Prostate gland (tissue), 2 donors: Measurements from ENCODE around the gene KLHL35.

Experiments used
- POLR2A ChIP-seq: fragments of 450-650 bp; IDR thresholded peaks from one replicate; pipeline ENCODE4 v1.6.1; 2016; ENCODE audit warnings: antibody characterized with exemption, mild to moderate bottlenecking
- POLR2AphosphoS5 ChIP-seq: sonication (generic); formaldehyde crosslinking; IDR thresholded peaks from one replicate; pipeline ENCODE4 v1.6.1; 2017; ENCODE audit warnings: antibody characterized with exemption
- TF ChIP-seq, protein P1 (sequence below), 4 experiments: fragments of 200-600 bp in 2 of 4; fragments of 450-650 bp in 2 of 4; sonication (generic) in 2 of 4; IDR thresholded peaks; 1 replicate in 3 of 4; 2 replicates in 1 of 4; pipeline ENCODE4 v1.5.1; 2016 to 2019; ENCODE audit warnings: antibody characterized with exemption in 4 of 4, mild to moderate bottlenecking in 2 of 4, moderate library complexity in 2 of 4

DNA sequence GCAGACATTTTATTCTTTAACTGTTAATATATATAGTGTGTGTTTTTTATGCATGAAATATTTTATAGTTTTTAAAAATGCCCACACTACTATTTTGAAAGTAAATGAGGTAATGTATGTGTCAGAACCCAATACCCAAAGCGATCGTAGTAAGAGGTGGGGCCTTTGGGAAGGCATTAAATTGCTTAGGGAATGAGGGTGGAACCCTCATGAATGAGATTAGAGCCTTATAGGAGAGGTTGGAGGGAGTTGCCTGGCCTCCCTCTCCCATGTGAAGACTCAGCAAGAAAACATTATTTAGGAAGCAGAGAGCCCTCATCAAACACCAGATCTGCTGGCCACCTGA lies 11.1 kb downstream of the KLHL35 start:
- TF ChIP-seq, protein P1, sequence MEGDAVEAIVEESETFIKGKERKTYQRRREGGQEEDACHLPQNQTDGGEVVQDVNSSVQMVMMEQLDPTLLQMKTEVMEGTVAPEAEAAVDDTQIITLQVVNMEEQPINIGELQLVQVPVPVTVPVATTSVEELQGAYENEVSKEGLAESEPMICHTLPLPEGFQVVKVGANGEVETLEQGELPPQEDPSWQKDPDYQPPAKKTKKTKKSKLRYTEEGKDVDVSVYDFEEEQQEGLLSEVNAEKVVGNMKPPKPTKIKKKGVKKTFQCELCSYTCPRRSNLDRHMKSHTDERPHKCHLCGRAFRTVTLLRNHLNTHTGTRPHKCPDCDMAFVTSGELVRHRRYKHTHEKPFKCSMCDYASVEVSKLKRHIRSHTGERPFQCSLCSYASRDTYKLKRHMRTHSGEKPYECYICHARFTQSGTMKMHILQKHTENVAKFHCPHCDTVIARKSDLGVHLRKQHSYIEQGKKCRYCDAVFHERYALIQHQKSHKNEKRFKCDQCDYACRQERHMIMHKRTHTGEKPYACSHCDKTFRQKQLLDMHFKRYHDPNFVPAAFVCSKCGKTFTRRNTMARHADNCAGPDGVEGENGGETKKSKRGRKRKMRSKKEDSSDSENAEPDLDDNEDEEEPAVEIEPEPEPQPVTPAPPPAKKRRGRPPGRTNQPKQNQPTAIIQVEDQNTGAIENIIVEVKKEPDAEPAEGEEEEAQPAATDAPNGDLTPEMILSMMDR (IDR thresholded peaks at IDR 0.05): no peak
- TF ChIP-seq POLR2A: no peak
- no peak for TF ChIP-seq POLR2AphosphoS5
